Measurements from ENCODE around the gene CRAMP1.

Gene CRAMP1

DNA sequence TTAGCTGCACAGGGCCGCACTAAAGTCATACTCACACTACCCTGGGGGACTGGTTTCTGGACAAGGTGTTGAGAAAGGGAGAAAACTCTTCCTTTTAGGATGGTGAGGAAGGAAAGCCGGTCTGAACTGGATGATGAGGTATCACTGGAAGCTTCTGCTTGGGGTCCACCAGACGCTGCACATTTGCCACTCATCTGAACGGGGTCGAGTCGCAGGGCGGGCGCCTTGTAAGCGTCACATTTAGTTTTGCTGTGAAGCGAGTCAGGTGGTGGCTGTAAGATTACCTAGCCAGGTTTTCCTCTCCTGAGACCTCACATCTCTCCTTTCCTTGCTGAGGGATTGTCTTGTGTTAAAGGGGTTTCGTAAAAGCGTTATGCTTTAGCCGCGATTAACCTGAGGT, 68.2 kb downstream of the CRAMP1 start:
- no peak for TF ChIP-seq REST (IDR thresholded peaks at IDR 0.05; ENCODE audit: insufficient read depth in 1 of 2, low read depth in 2 of 2, low read length in 2 of 2)
- no peak for TF ChIP-seq SIN3A (IDR thresholded peaks at IDR 0.05; ENCODE audit: borderline replicate concordance, insufficient read depth, low read length)
- TF ChIP-seq TAF1 (IDR thresholded peaks at IDR 0.05; ENCODE audit: borderline replicate concordance, insufficient read depth, low read length) = no peak
- TF ChIP-seq POLR2AphosphoS5 (IDR thresholded peaks at IDR 0.05; ENCODE audit: low read depth, low read length) = no peak
- no peak for TF ChIP-seq FOXP2 (optimal IDR thresholded peaks at IDR 0.05; ENCODE audit: borderline replicate concordance, extremely low read depth, extremely low read length, insufficient read depth)

- TF ChIP-seq FOXP2 (optimal IDR thresholded peaks at IDR 0.05; ENCODE audit: borderline replicate concordance, extremely low read depth, extremely low read length, insufficient read depth) = no peak
These were observed 68.9 kb downstream of the CRAMP1 start for GRCh38 chr16:1681032-1681431.

DNA sequence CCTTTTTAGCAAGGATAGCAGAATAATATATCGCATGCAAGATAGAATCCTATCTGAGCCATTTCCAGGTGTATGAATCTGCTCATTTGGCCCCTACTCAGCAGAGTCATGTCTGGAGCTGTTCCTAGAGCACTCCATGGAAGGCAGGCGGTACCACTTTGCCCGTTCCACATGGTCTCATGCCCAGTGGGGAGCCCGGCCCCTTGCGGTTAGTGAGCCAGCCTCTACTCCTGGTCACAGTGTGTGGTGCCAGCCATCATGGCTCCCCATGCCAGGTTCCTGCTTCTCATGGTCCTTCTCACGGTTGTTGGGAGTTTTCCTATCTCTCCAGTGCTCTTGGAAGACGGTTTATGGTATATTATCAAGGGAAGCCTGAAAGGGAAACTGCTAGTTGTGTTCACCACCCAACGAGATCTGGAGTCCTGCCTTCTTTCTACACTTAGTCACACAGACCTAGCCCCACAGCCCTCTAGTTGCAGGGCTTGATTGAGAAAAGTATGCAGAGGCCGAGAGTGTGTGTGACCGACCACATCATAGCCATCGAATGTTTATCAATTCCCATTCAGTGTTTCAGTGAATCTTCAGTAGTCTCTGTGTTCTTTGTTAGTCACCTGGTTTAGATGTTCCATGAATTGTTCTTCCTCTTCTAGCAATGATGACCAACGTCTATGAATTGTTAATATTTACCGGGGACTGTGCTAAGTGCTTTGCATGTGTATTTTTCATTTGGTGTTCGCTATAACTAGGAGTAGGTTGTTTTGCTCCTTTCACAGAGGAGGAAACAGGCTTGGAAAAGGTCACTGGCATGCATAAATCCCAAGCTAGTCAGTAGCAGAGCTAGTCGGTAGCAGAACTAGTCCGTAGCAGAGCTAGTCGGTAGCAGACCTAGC, 75.5 kb downstream of the CRAMP1 start:
- no peak for TF ChIP-seq TAF1 (IDR thresholded peaks at IDR 0.05; ENCODE audit: borderline replicate concordance, insufficient read depth, low read length)
- TF ChIP-seq FOXP2 (optimal IDR thresholded peaks at IDR 0.05; ENCODE audit: borderline replicate concordance, extremely low read depth, extremely low read length, insufficient read depth) = no peak
- TF ChIP-seq SIN3A (IDR thresholded peaks at IDR 0.05; ENCODE audit: borderline replicate concordance, insufficient read depth, low read length) = no peak
- no peak for TF ChIP-seq REST (IDR thresholded peaks at IDR 0.05; ENCODE audit: insufficient read depth in 1 of 2, low read depth in 2 of 2, low read length in 2 of 2)
- TF ChIP-seq POLR2AphosphoS5 (IDR thresholded peaks at IDR 0.05; ENCODE audit: low read depth, low read length) = no peak

DNA sequence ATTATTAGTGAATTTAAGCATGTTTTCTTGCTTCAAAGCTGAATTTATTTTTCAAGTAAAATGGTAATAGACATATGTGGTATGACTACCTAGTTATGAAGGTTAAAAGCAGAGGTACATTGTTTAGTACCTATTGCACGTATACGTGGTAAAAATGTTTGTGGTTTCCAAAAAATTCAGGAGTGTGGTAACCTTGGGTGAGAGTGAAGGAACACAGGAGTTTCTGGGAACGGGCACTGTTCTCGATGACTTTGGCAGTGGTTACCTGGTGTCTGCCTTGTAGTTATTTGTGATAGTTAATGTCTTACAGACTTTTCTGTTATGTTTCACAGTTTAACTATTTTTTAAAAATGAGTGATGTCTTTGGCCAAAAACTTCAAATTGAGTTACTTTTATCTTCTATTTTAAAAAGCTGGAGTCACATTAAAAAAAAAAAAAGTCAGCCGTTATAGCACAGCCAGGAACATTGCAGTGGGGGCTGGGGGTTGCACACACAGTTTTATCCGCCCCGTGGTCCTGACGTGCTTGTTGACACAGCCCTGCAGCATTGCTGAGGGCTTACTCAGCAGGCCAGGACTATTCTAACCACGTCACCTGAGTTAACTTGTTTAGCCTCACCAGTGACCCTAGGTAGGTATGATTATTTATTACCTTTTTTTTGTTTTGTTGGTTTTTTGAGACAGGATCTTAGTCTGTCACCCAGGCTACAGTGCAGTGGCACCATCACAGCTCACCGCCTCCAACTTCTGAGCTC, 76.8 kb downstream of the CRAMP1 start:
- TF ChIP-seq FOXP2 (optimal IDR thresholded peaks at IDR 0.05; ENCODE audit: borderline replicate concordance, extremely low read depth, extremely low read length, insufficient read depth) (no peak), SIN3A (IDR thresholded peaks at IDR 0.05; ENCODE audit: borderline replicate concordance, insufficient read depth, low read length) (no peak), POLR2AphosphoS5 (IDR thresholded peaks at IDR 0.05; ENCODE audit: low read depth, low read length) (no peak), TAF1 (IDR thresholded peaks at IDR 0.05; ENCODE audit: borderline replicate concordance, insufficient read depth, low read length) (no peak), REST (IDR thresholded peaks at IDR 0.05; ENCODE audit: insufficient read depth in 1 of 2, low read depth in 2 of 2, low read length in 2 of 2) (no peak)

GRCh38 chr16:1689853-1690252, 77.7 kb downstream of the CRAMP1 start:
- no peak for TF ChIP-seq POLR2AphosphoS5 (IDR thresholded peaks at IDR 0.05; ENCODE audit: low read depth, low read length)
- TF ChIP-seq FOXP2 (optimal IDR thresholded peaks at IDR 0.05; ENCODE audit: borderline replicate concordance, extremely low read depth, extremely low read length, insufficient read depth) = no peak
- no peak for TF ChIP-seq SIN3A (IDR thresholded peaks at IDR 0.05; ENCODE audit: borderline replicate concordance, insufficient read depth, low read length)
- no peak for TF ChIP-seq TAF1 (IDR thresholded peaks at IDR 0.05; ENCODE audit: borderline replicate concordance, insufficient read depth, low read length)
